Keratinocyte (primary cell): Measurements from ENCODE around the gene CAP2. TPM values are rescaled to one million over a fixed set of nuclear protein-coding genes. Genes with fewer than 3 reads are reported as not detected.

Experiments used
- DNase-seq: peaks from one replicate; pipeline ENCODE4 v3.0.0-alpha.2; 2011; ENCODE audit warnings: low read depth, missing footprints, low spot score
- FAIRE-seq: peaks from 2 replicates; lab custom pipeline; 2011; peaks lifted over from hg19 to GRCh38; lab: Jason Lieb, UNC
- H2AFZ ChIP-seq: 2 replicates; pipeline ENCODE4 v1.6.0; 2012; ENCODE audit warnings: low read length, control low read depth, inconsistent platforms; ENCODE audit not compliant: control insufficient read depth
- H3K27ac ChIP-seq: 2 replicates; pipeline ENCODE4 v1.5.1; 2011; ENCODE audit warnings: low read length; ENCODE audit not compliant: control insufficient read depth, insufficient read depth
- H3K27me3 ChIP-seq: 3 replicates; pipeline ENCODE4 v1.6.0; 2011; ENCODE audit warnings: low read length; ENCODE audit not compliant: control insufficient read depth, insufficient read depth; ENCODE audit errors: extremely low read depth
- H3K36me3 ChIP-seq, 2 experiments: 2 replicates in 1 of 2; 3 replicates in 1 of 2; pipeline ENCODE4 v1.5.1; 2011; ENCODE audit warnings: low read length in 2 of 2, mild to moderate bottlenecking in 1 of 2; ENCODE audit not compliant: control insufficient read depth in 2 of 2, insufficient read depth in 2 of 2; ENCODE audit errors: extremely low read depth in 1 of 2
- H3K4me1 ChIP-seq: 3 replicates; pipeline ENCODE4 v1.5.1; 2011; ENCODE audit warnings: low read length; ENCODE audit not compliant: control insufficient read depth, insufficient read depth; ENCODE audit errors: extremely low read depth
- H3K4me2 ChIP-seq: 3 replicates; pipeline ENCODE4 v1.6.0; 2011; ENCODE audit warnings: low read depth, low read length; ENCODE audit not compliant: control insufficient read depth, insufficient read depth; ENCODE audit errors: extremely low read depth
- H3K4me3 ChIP-seq, 3 experiments: fragments of 200-600 bp in 1 of 3; sonication (generic) in 1 of 3; 2 replicates in 2 of 3; 3 replicates in 1 of 3; pipeline ENCODE4 v1.5.1; 2011 to 2016; ENCODE audit warnings: low read length in 3 of 3, mild to moderate bottlenecking in 3 of 3, control low read depth in 2 of 3, inconsistent platforms in 1 of 3, low read depth in 1 of 3, mixed read lengths in 1 of 3, mixed run types in 1 of 3, moderate library complexity in 1 of 3; ENCODE audit not compliant: control insufficient read depth in 2 of 3, insufficient read depth in 2 of 3; ENCODE audit errors: extremely low read depth in 1 of 3
- H3K79me2 ChIP-seq: 2 replicates; pipeline ENCODE4 v1.6.0; 2012; ENCODE audit warnings: low read length; ENCODE audit not compliant: control insufficient read depth, insufficient read depth
- H3K9ac ChIP-seq: 3 replicates; pipeline ENCODE4 v1.6.0; 2011; ENCODE audit warnings: low read length; ENCODE audit not compliant: control insufficient read depth, insufficient read depth; ENCODE audit errors: extremely low read depth
- H3K9me1 ChIP-seq: 3 replicates; pipeline ENCODE4 v1.6.0; 2011; ENCODE audit warnings: low read length; ENCODE audit not compliant: control insufficient read depth, insufficient read depth; ENCODE audit errors: extremely low read depth
- H3K9me3 ChIP-seq: 2 replicates; pipeline ENCODE4 v1.5.1; 2012; ENCODE audit warnings: low read depth, low read length; ENCODE audit not compliant: control insufficient read depth
- H4K20me1 ChIP-seq: 3 replicates; pipeline ENCODE4 v1.6.0; 2011; ENCODE audit warnings: low read length; ENCODE audit not compliant: control insufficient read depth, insufficient read depth; ENCODE audit errors: extremely low read depth
- EZH2 ChIP-seq: IDR thresholded peaks from one replicate; pipeline ENCODE4 v1.6.1; 2012; ENCODE audit warnings: inconsistent platforms, mild to moderate bottlenecking, low read length, moderate library complexity
- dilution Hi-C: fragments of 300-500 bp; cut with MboI; formaldehyde crosslinking; loops from one replicate; pipeline ENCODE4 v1.7.0; 2020; ENCODE audit warnings: low sequenced_read_pairs; ENCODE audit not compliant: extremely low pct_ligation_motif_present
- polyA plus RNA-seq, 5 experiments: library from polyadenylated mRNA; depleted of rRNA in 3 of 5; stranded (reverse) in 3 of 5; stranded (forward) in 1 of 5; unstranded in 1 of 5; fragments of >200 nt; gene quantifications; 1 replicate in 1 of 5; 2 replicates in 3 of 5; 3 replicates in 1 of 5; pipeline versions ENCODE4 v1.2.1 to v1.2.3, GENCODE V29; 2011 to 2012; ENCODE audit warnings: missing spikeins in 2 of 5, low read depth in 1 of 5, low replicate concordance in 1 of 5
- TF ChIP-seq, protein P1 (sequence below), 3 experiments: IDR thresholded peaks in 1 of 3; conservative IDR thresholded peaks in 1 of 3; optimal IDR thresholded peaks in 1 of 3; 2 replicates in 2 of 3; 3 replicates in 1 of 3; pipeline versions ENCODE3 to v1.5.1; 2011; ENCODE audit warnings: low read length in 3 of 3, mild to moderate bottlenecking in 3 of 3, moderate library complexity in 2 of 3, control low read depth in 1 of 3, inconsistent platforms in 1 of 3; ENCODE audit not compliant: insufficient read depth in 2 of 3; ENCODE audit errors: extremely low read depth in 1 of 3

The CAP2 gene
- polyA plus RNA-seq, 1 donor (not counting 4 experiments of a cell fraction or from before 2014, with no cell fraction given) = 12.1 TPM

DNA sequence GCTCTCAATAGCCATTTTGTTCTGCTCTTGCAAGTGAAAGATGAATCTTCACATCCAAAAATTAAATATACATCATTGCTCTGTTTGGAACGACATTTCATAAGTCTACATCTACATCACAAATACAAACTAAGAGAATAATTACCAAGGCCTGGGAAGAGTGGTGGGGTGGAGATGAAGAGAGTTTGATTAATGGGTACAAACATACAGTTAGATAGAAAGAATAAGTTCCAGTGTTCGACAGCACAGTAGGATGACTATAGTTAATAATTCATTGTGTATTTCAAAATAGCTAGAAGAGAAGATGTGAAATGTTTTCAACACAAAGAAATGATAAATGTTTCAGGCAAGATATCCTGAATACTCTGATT is 38.0 kb upstream of the CAP2 start:
- H3K79me2 ChIP-seq = no peaks in the 10 kb centered on the region
- DNase-seq (no peak), FAIRE-seq (no peak)
- no peaks in the 10 kb centered on the region for H3K9me3 ChIP-seq
- no peak for TF ChIP-seq EZH2
- TF ChIP-seq, protein P1, sequence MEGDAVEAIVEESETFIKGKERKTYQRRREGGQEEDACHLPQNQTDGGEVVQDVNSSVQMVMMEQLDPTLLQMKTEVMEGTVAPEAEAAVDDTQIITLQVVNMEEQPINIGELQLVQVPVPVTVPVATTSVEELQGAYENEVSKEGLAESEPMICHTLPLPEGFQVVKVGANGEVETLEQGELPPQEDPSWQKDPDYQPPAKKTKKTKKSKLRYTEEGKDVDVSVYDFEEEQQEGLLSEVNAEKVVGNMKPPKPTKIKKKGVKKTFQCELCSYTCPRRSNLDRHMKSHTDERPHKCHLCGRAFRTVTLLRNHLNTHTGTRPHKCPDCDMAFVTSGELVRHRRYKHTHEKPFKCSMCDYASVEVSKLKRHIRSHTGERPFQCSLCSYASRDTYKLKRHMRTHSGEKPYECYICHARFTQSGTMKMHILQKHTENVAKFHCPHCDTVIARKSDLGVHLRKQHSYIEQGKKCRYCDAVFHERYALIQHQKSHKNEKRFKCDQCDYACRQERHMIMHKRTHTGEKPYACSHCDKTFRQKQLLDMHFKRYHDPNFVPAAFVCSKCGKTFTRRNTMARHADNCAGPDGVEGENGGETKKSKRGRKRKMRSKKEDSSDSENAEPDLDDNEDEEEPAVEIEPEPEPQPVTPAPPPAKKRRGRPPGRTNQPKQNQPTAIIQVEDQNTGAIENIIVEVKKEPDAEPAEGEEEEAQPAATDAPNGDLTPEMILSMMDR (optimal IDR thresholded peaks at IDR 0.05 in 1 of 3, IDR thresholded peaks at IDR 0.05 in 1 of 3, conservative IDR thresholded peaks at IDR 0.05 in 1 of 3; ENCODE audit: extremely low read depth in 1 of 3, insufficient read depth in 2 of 3, low read length in 3 of 3) = no peak
- H3K4me1 ChIP-seq = no peaks in the 10 kb centered on the region
- H3K27ac ChIP-seq = no peak overlapping the region
- no peak overlapping the region for H3K9ac ChIP-seq
- peaks cover 3% of the 10 kb centered on the region for H3K27me3 ChIP-seq
- no peak overlapping the region for H2AFZ ChIP-seq
- no peak overlapping the region for H3K4me2 ChIP-seq
- H3K36me3 ChIP-seq = no peaks in the 10 kb centered on the region
- no peak overlapping the region for H3K4me3 ChIP-seq
- H3K9me1 ChIP-seq = no peaks in the 10 kb centered on the region
- no peaks in the 10 kb centered on the region for H4K20me1 ChIP-seq
- dilution Hi-C loops = no loop called here

DNA sequence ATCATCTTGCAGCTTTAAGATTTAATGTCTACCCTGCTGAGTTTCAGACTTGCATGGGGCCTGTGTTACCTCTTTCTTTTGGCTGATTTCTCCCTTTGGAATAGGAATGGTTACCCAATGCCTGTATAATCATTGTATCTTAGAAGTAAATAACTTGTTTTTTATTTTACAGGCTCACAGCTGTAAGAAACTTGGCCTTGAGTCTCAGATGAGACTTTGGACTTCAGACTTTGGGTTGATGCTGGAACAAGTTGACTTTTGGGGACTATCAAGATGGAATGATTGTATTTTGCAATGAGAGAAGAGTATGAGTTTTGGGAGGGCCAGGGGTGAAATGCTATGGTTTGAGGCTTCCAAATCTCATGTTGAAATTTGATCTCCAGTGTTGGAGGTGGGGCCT is 34.9 kb upstream of the CAP2 start:
- Histone ChIP-seq H4K20me1 (no peaks in the 10 kb centered on the region), H3K27ac (no peak overlapping the region), H3K36me3 (no peaks in the 10 kb centered on the region), H3K4me2 (no peak overlapping the region), H2AFZ (no peak overlapping the region), H3K9me3 (no peaks in the 10 kb centered on the region), H3K27me3 (peaks cover 3% of the 10 kb centered on the region), H3K9me1 (no peaks in the 10 kb centered on the region), H3K9ac (no peak overlapping the region), H3K4me1 (no peaks in the 10 kb centered on the region), H3K79me2 (no peaks in the 10 kb centered on the region), H3K4me3 (no peak overlapping the region)
- FAIRE-seq (no peak), DNase-seq (no peak)
- TF ChIP-seq, protein P1 (optimal IDR thresholded peaks at IDR 0.05 in 1 of 3, IDR thresholded peaks at IDR 0.05 in 1 of 3, conservative IDR thresholded peaks at IDR 0.05 in 1 of 3; ENCODE audit: extremely low read depth in 1 of 3, insufficient read depth in 2 of 3, low read length in 3 of 3) = no peak
- no peak for TF ChIP-seq EZH2
- dilution Hi-C loops = no loop called here
